A549 (cell line): ENCODE results near the gene GRB14. TPM values are rescaled to one million over a fixed set of nuclear protein-coding genes. Genes with fewer than 3 reads are reported as not detected.

Source experiments
- ATAC-seq, 2 experiments: fragments of 200-7000 bp in 1 of 2; fragments of >200 bp in 1 of 2; cut with Nextera tagmentation in 1 of 2; cut with Tn5 transposase in 1 of 2; 3 replicates each; pipeline versions ENCODE4 v1.8.0 to v1.9.1; 2018 to 2020; ENCODE audit warnings: mild to moderate bottlenecking in 1 of 2, moderate library complexity in 1 of 2
- CTCF ChIA-PET: fragments of 300-600 bp; sonication (Branson Sonifier 250); formaldehyde crosslinking; extraction: SDS; loops from one replicate; lab custom pipeline; 2021; ENCODE audit warnings: antibody characterized with exemption, inconsistent platforms; lab: Yijun Ruan, JAX
- POLR2A ChIA-PET: fragments of 350-600 bp; formaldehyde crosslinking; extraction: SDS; loops from one replicate; lab custom pipeline; 2021; ENCODE audit warnings: antibody characterized with exemption, inconsistent platforms; lab: Yijun Ruan, JAX
- DNase-seq, 2 experiments: peaks; one replicate each; pipeline versions ENCODE4 v3.0.0 to v3.0.0-alpha.2; 2011 to 2016; ENCODE audit warnings: low read depth in 1 of 2, low spot score in 1 of 2
- FAIRE-seq: peaks from 2 replicates; lab custom pipeline; 2011; peaks lifted over from hg19 to GRCh38; lab: Jason Lieb, UNC
- H3K27ac ChIP-seq, 2 experiments: fragments of >200 bp; sonication (Bioruptor Twin); formaldehyde crosslinking; 3 replicates each; pipeline ENCODE4 v1.5.1; 2016 to 2017
- H3K4me1 ChIP-seq: fragments of >200 bp; sonication (Bioruptor Twin); formaldehyde crosslinking; 3 replicates; pipeline ENCODE4 v1.6.1; 2016
- H3K4me2 ChIP-seq: fragments of >200 bp; sonication (Bioruptor Twin); formaldehyde crosslinking; 3 replicates; pipeline ENCODE4 v1.6.1; 2016
- H3K4me3 ChIP-seq: fragments of >200 bp; sonication (Bioruptor Twin); formaldehyde crosslinking; 3 replicates; pipeline ENCODE4 v1.5.1; 2016
- H3K9me3 ChIP-seq: fragments of >200 bp; sonication (Bioruptor Twin); formaldehyde crosslinking; 3 replicates; pipeline ENCODE4 v1.6.1; 2016
- BCL3 ChIP-seq: fragments of >200 bp; sonication (Bioruptor Twin); formaldehyde crosslinking; IDR thresholded peaks from 3 replicates; pipeline ENCODE4 v1.6.1; 2016
- BHLHE40 ChIP-seq: IDR thresholded peaks from 2 replicates; pipeline ENCODE4 v1.6.1; 2012; ENCODE audit warnings: low read depth, low read length, inconsistent platforms
- CHD2 ChIP-seq: fragments of 150-350 bp; IDR thresholded peaks from 2 replicates; pipeline ENCODE4 v1.6.1; 2014; ENCODE audit warnings: low read length; ENCODE audit not compliant: partially characterized antibody
- CTCF ChIP-seq: fragments of >200 bp; sonication (Bioruptor Twin); formaldehyde crosslinking; IDR thresholded peaks from 3 replicates; pipeline ENCODE4 v1.5.1; 2016
- E2F6 ChIP-seq: IDR thresholded peaks from 2 replicates; pipeline ENCODE4 v1.6.1; 2012; ENCODE audit warnings: low read depth, borderline replicate concordance
- EP300 ChIP-seq, 2 experiments: fragments of >200 bp; sonication (Bioruptor Twin); formaldehyde crosslinking; IDR thresholded peaks; 2 replicates in 1 of 2; 3 replicates in 1 of 2; pipeline ENCODE4 v1.6.1; 2016 to 2017
- GATA3 ChIP-seq: IDR thresholded peaks from 2 replicates; pipeline ENCODE4 v1.6.1; 2012; ENCODE audit warnings: borderline replicate concordance
- HDAC2 ChIP-seq: fragments of 200-600 bp; sonication (generic); IDR thresholded peaks from 2 replicates; pipeline ENCODE4 v1.6.1; 2016
- HOXB13 ChIP-seq: fragments of 250-450 bp; sonication (Bioruptor Pico); IDR thresholded peaks from 2 replicates; pipeline ENCODE4 v1.5.0; 2020; ENCODE audit warnings: low read depth, mild to moderate bottlenecking, moderate library complexity
- JUN ChIP-seq, 2 experiments: fragments of >200 bp; sonication (Bioruptor Twin); formaldehyde crosslinking; IDR thresholded peaks; 2 replicates in 1 of 2; 3 replicates in 1 of 2; pipeline ENCODE4 v1.6.1; 2016 to 2017
- KDM1A ChIP-seq: fragments of 200-600 bp; sonication (generic); IDR thresholded peaks from 2 replicates; pipeline ENCODE4 v1.6.1; 2016; ENCODE audit warnings: low read depth, mild to moderate bottlenecking
- KDM5A ChIP-seq: fragments of 200-600 bp; sonication (generic); IDR thresholded peaks from 2 replicates; pipeline ENCODE4 v1.6.1; 2016; ENCODE audit warnings: antibody characterized with exemption, mild to moderate bottlenecking
- MAZ ChIP-seq: fragments of 150-350 bp; IDR thresholded peaks from 2 replicates; pipeline ENCODE4 v1.6.1; 2014; ENCODE audit warnings: antibody characterized with exemption, low read depth, low read length, borderline replicate concordance
- NFE2L2 ChIP-seq: fragments of 150-350 bp; conservative IDR thresholded peaks from 2 replicates; pipeline ENCODE4 v1.6.1; 2014; ENCODE audit warnings: low read length
- PBX3 ChIP-seq: IDR thresholded peaks from 2 replicates; pipeline ENCODE4 v1.6.1; 2012
- POLR2AphosphoS2 ChIP-seq: conservative IDR thresholded peaks from 2 replicates; pipeline ENCODE4 v1.6.1; 2012; ENCODE audit warnings: low read length, improper control_type of control experiment, inconsistent platforms
- RAD21 ChIP-seq, 2 experiments: fragments of >200 bp in 1 of 2; sonication (Bioruptor Twin) in 1 of 2; formaldehyde crosslinking in 1 of 2; IDR thresholded peaks in 1 of 2; conservative IDR thresholded peaks in 1 of 2; 2 replicates in 1 of 2; 3 replicates in 1 of 2; pipeline ENCODE4 v1.6.1; 2012 to 2018; ENCODE audit warnings: inconsistent platforms in 1 of 2
- RCOR1 ChIP-seq: fragments of 150-350 bp; IDR thresholded peaks from 2 replicates; pipeline ENCODE4 v1.6.1; 2014; ENCODE audit warnings: antibody characterized with exemption, low read length, low read depth
- REST ChIP-seq: fragments of 200-600 bp; sonication (generic); IDR thresholded peaks from 2 replicates; pipeline ENCODE4 v1.6.1; 2016; ENCODE audit warnings: antibody characterized with exemption, mild to moderate bottlenecking, moderate library complexity
- RFX5 ChIP-seq: fragments of 450-650 bp; IDR thresholded peaks from 2 replicates; pipeline ENCODE4 v1.7.1; 2014; ENCODE audit warnings: antibody characterized with exemption, mild to moderate bottlenecking, moderate library complexity
- SREBF2 ChIP-seq: fragments of 450-650 bp; IDR thresholded peaks from 2 replicates; pipeline ENCODE4 v1.6.1; 2014; ENCODE audit warnings: mild to moderate bottlenecking, moderate library complexity
- TP53 ChIP-seq: fragments of 250-450 bp; sonication (Bioruptor Pico); IDR thresholded peaks from 2 replicates; pipeline ENCODE4 v1.5.0; 2021; ENCODE audit warnings: mild to moderate bottlenecking, moderate library complexity
- ZC3H11A ChIP-seq: fragments of 450-650 bp; IDR thresholded peaks from 2 replicates; pipeline ENCODE4 v1.6.1; 2014; ENCODE audit warnings: antibody characterized with exemption, mild to moderate bottlenecking
- ZNF302 ChIP-seq: fragments of 250-450 bp; sonication (Bioruptor Pico); IDR thresholded peaks from 2 replicates; pipeline ENCODE4 v1.9.0; 2021; ENCODE audit warnings: inconsistent platforms, mild to moderate bottlenecking, moderate library complexity
- WGBS: methylation state at CpG from one replicate; pipeline ENCODE4 v1.1.6; 2017; ENCODE audit errors: missing lambda C conversion rate; 5-methylcytosine and 5-hydroxymethylcytosine counted together
- polyA plus RNA-seq, 4 experiments: library from polyadenylated mRNA; depleted of rRNA in 3 of 4; stranded (reverse); fragments of >200 nt; fragmentation: RNase III in 1 of 4; extraction: RNeasy Plus Mini Kit Qiagen cat#74134 plus additional on column Dnase treatment in 1 of 4; gene quantifications; 2 replicates in 3 of 4; 3 replicates in 1 of 4; pipeline ENCODE4 v1.2.3, GENCODE V29; 2011 to 2017

GRB14 gene
- polyA plus RNA-seq, 2 of the 4 experiments (the other 2 are of a cell fraction): 18.6 to 26.0 TPM

GRCh38 chr2:164504253-164504652 is 117.0 kb downstream of the GRB14 start:
- peak in 1 of 2 experiments; percentile 70; a peak in 3 of 6 replicates for ATAC-seq
- Histone ChIP-seq H3K4me2 (no peak overlapping the region), H3K4me1 (no peaks in the 10 kb centered on the region), H3K9me3 (no peaks in the 10 kb centered on the region), H3K4me3 (no peak overlapping the region), H3K27ac (no peak overlapping the region)
- DNase-seq: peak in 1 of 2 experiments; percentile 29
- ChIA-PET CTCF (interaction anchor here (0.8 to 1.5 kb wide), 3 partner anchors 9 to 35 kb away, joined by 3 to 6 read pairs (median 3); no protein-coding TSS in a partner anchor), POLR2A (no interaction called here)
- WGBS: 81% methylated on average over 4 of the region's 4 CpGs
- FAIRE-seq: no peak
- TF ChIP-seq RCOR1 (no peak), HDAC2 (no peak), MAZ (no peak), GATA3 (no peak), BCL3 (no peak), ZC3H11A (no peak), ZNF302 (CRISPR knock-in tag) (no peak), NFE2L2 (no peak), CTCF (peak; percentile 22; the same call in 2 of the 3 replicates), PBX3 (no peak), RFX5 (no peak), HOXB13 (no peak), KDM1A (no peak), BHLHE40 (no peak), KDM5A (no peak), EP300 (IDR thresholded peaks at IDR 0.05) (no peak), RAD21 (conservative IDR thresholded peaks at IDR 0.05 in 1 of 2, IDR thresholded peaks at IDR 0.05 in 1 of 2) (peak in 1 of 2 experiments; percentile 29; a peak in 1 of 5 replicates)

- no peak for TF ChIP-seq RCOR1
- TF ChIP-seq TP53 (CRISPR knock-in tag): no peak
- no peak for TF ChIP-seq SREBF2
- no peak for TF ChIP-seq JUN (IDR thresholded peaks at IDR 0.05)
- TF ChIP-seq ZC3H11A: no peak
- TF ChIP-seq CHD2: no peak
- Histone ChIP-seq H3K27ac (no peak overlapping the region), H3K4me3 (no peak overlapping the region), H3K4me1 (peaks cover 5% of the 10 kb centered on the region; the same call in 2 of the 3 replicates), H3K9me3 (no peaks in the 10 kb centered on the region), H3K4me2 (no peak overlapping the region)
- 86% methylated on average over 2 of the region's 2 CpGs for WGBS
- no peak for FAIRE-seq
- ChIA-PET CTCF (interaction anchor here (0.9 to 2.4 kb wide), 4 partner anchors 10 to 1316 kb away, joined by 3 to 12 read pairs (median 4); no protein-coding TSS in a partner anchor), POLR2A (no interaction called here)
- no peak for ATAC-seq
- no peak for DNase-seq
Measured at GRCh38 chr2:164498836-164499235, 122.4 kb downstream of the GRB14 start.

- ATAC-seq: no peak
- H3K9me3 ChIP-seq: no peaks in the 10 kb centered on the region
- H3K4me2 ChIP-seq: no peak overlapping the region
- 92% methylated on average over 5 of the region's 5 CpGs for WGBS
- peaks cover 5% of the 10 kb centered on the region; the same call in 2 of the 3 replicates for H3K4me1 ChIP-seq
- H3K4me3 ChIP-seq: no peak overlapping the region
- DNase-seq: no peak
- no peak for FAIRE-seq
- ChIA-PET POLR2A (no interaction called here), CTCF (interaction anchor here (0.8 to 1.8 kb wide), 7 partner anchors 12 to 1328 kb away, joined by 3 to 4 read pairs (median 4); no protein-coding TSS in a partner anchor)
- no peak overlapping the region for H3K27ac ChIP-seq
- TF ChIP-seq POLR2AphosphoS2: no peak
- no peak for TF ChIP-seq KDM1A
- no peak for TF ChIP-seq E2F6
- no peak for TF ChIP-seq REST
- no peak for TF ChIP-seq ZNF302 (CRISPR knock-in tag)
- TF ChIP-seq CHD2: no peak
- no peak for TF ChIP-seq TP53 (CRISPR knock-in tag)
Measured at GRCh38 chr2:164496881-164497280, 124.4 kb downstream of the GRB14 start.
